GM03348 (cell line): ENCODE measurements around the gene B4GALT7.
"Not testable (repeated sequence)": the region's sequence is repeated elsewhere in the genome, so short reads cannot be mapped to it uniquely, and the experiment has no call there.

Source experiments
- DNase-seq: peaks from one replicate; pipeline ENCODE4 v3.0.0; 2012; ENCODE audit warnings: low spot score

The B4GALT7 gene

GRCh38 chr5:177599731-177600507, at the start of gene B4GALT7:
Gene B4GALT7 (plus strand): TSS chr5:177600132. CDS start chr5:177600211, 79 bp downstream.
- peak; percentile 97 for DNase-seq

GRCh38 chr5:177552839-177553455, 47.0 kb upstream of the B4GALT7 start:
- DNase-seq: peak; percentile 61

GRCh38 chr5:177553671-177554429, 46.1 kb upstream of the B4GALT7 start:
- DNase-seq: peak; percentile 67

GRCh38 chr5:177554474-177555111, 45.3 kb upstream of the B4GALT7 start, which contains the start of gene FAM193B:
Gene FAM193B (minus strand): TSS chr5:177554563. CDS start chr5:177554458, 105 bp downstream.
- peak; percentile 98 for DNase-seq

- DNase-seq: no peak
These were observed 44.7 kb upstream of the B4GALT7 start for GRCh38 chr5:177555228-177555627.

- no peak for DNase-seq
These were observed 44.3 kb upstream of the B4GALT7 start for GRCh38 chr5:177555665-177556064.

GRCh38 chr5:177557041-177557647, 42.8 kb upstream of the B4GALT7 start:
- no peak for DNase-seq

- DNase-seq: no peak
These were observed 42.1 kb upstream of the B4GALT7 start for GRCh38 chr5:177557796-177558195.

- DNase-seq: not testable (repeated sequence)
These were observed 40.4 kb upstream of the B4GALT7 start for GRCh38 chr5:177559446-177559941.

- no peak for DNase-seq
These were observed 34.9 kb upstream of the B4GALT7 start for GRCh38 chr5:177565046-177565445.

GRCh38 chr5:177568326-177568725, 31.6 kb upstream of the B4GALT7 start:
- DNase-seq: no peak

GRCh38 chr5:177569894-177570293, 30.0 kb upstream of the B4GALT7 start:
- DNase-seq: no peak

GRCh38 chr5:177575488-177575887, 24.4 kb upstream of the B4GALT7 start:
- no peak for DNase-seq

GRCh38 chr5:177576169-177576568, 23.8 kb upstream of the B4GALT7 start:
- no peak for DNase-seq

- DNase-seq: no peak
These were observed 21.6 kb upstream of the B4GALT7 start for GRCh38 chr5:177578316-177578715.

- DNase-seq: no peak
These were observed 11.5 kb upstream of the B4GALT7 start for GRCh38 chr5:177588413-177588909.

GRCh38 chr5:177590406-177590805, 9.5 kb upstream of the B4GALT7 start:
- no peak for DNase-seq

GRCh38 chr5:177591690-177592009, 8.3 kb upstream of the B4GALT7 start:
- DNase-seq: no peak

GRCh38 chr5:177592010-177592834, 7.7 kb upstream of the B4GALT7 start, which contains the start of gene TMED9:
Gene TMED9 (plus strand): TSS chr5:177592203. CDS start chr5:177592215, 12 bp downstream.
- peak; percentile 96 for DNase-seq

- no peak for DNase-seq
These were observed 7.0 kb upstream of the B4GALT7 start for GRCh38 chr5:177592905-177593304.
